Ovary (tissue), 3 donors: ENCODE data around the gene GRM2.

Experiments used
- CTCF ChIP-seq, 3 donors: fragments of 450-650 bp in 2 of 3; fragments of 200-600 bp in 1 of 3; IDR thresholded peaks; one replicate each; pipeline versions ENCODE4 v1.5.1 to v1.8.0; 2016 to 2022; ENCODE audit warnings: antibody characterized with exemption in 3 of 3, mild to moderate bottlenecking in 1 of 3
- EP300 ChIP-seq: sonication (generic); formaldehyde crosslinking; IDR thresholded peaks from one replicate; pipeline ENCODE4 v1.6.1; 2017; ENCODE audit warnings: antibody characterized with exemption
- POLR2A ChIP-seq: fragments of 450-650 bp; IDR thresholded peaks from one replicate; pipeline ENCODE4 v1.6.1; 2017; ENCODE audit warnings: antibody characterized with exemption, mild to moderate bottlenecking, moderate library complexity
- donor health status: DM: no; HTN: no; CAD: no.

- TF ChIP-seq POLR2A (no peak), CTCF (IDR thresholded peaks at IDR 0.05) (no peak), EP300 (no peak)
Measured at GRCh38 chr3:51686056-51686455, 20.8 kb upstream of the GRM2 start.
